ENCODE results near the gene HMHB1.
"Not testable (repeated sequence)": the region's sequence is repeated elsewhere in the genome, so short reads cannot be mapped to it uniquely, and the experiment has no call there.

HMHB1 gene

GRCh38 chr5:143805861-143806260 lies 6.1 kb upstream of the HMHB1 start:
- no peak for DNase-seq

- no peak for DNase-seq
Observed at GRCh38 chr5:143806579-143806978, 5.4 kb upstream of the HMHB1 start.

GRCh38 chr5:143807401-143807800 lies 4.6 kb upstream of the HMHB1 start:
- no peak for DNase-seq

- not testable (repeated sequence) for DNase-seq
Observed at GRCh38 chr5:143816370-143816769, 4.4 kb downstream of the HMHB1 start.

GRCh38 chr5:143819716-143820115 lies 7.8 kb downstream of the HMHB1 start:
- DNase-seq: no peak

GRCh38 chr5:143820451-143820850 lies 8.5 kb downstream of the HMHB1 start:
- no peak for DNase-seq

- peak; percentile 54 for DNase-seq
Observed at GRCh38 chr5:143824851-143825720, 13.1 kb downstream of the HMHB1 start.

GRCh38 chr5:143826951-143827444 lies 15.0 kb downstream of the HMHB1 start:
- peak; percentile 64 for DNase-seq

GRCh38 chr5:143828710-143829109 lies 16.7 kb downstream of the HMHB1 start:
- no peak for DNase-seq

- DNase-seq: no peak
Observed at GRCh38 chr5:143833177-143833576, 21.2 kb downstream of the HMHB1 start.

- DNase-seq: no peak
Observed at GRCh38 chr5:143835251-143835650, 23.3 kb downstream of the HMHB1 start.

- no peak for DNase-seq
Observed at GRCh38 chr5:143836161-143836725, 24.3 kb downstream of the HMHB1 start.

GRCh38 chr5:143837306-143837848 lies 25.4 kb downstream of the HMHB1 start:
- DNase-seq: peak; percentile 72

GRCh38 chr5:143841446-143841845 lies 29.5 kb downstream of the HMHB1 start:
- no peak for DNase-seq

GRCh38 chr5:143842920-143843319 lies 31.0 kb downstream of the HMHB1 start:
- DNase-seq: no peak

- DNase-seq: no peak
Observed at GRCh38 chr5:143843461-143843860, 31.5 kb downstream of the HMHB1 start.

GRCh38 chr5:143850050-143850683 lies 38.2 kb downstream of the HMHB1 start:
- DNase-seq: no peak

GRCh38 chr5:143851383-143851782 lies 39.4 kb downstream of the HMHB1 start:
- no peak for DNase-seq

- DNase-seq: no peak
Observed at GRCh38 chr5:143860211-143860610, 48.2 kb downstream of the HMHB1 start.

GRCh38 chr5:143862271-143862670 lies 50.3 kb downstream of the HMHB1 start:
- no peak for DNase-seq

GRCh38 chr5:143865426-143866025 lies 53.6 kb downstream of the HMHB1 start:
- no peak for DNase-seq
